ENCODE data around the gene IFT52.

DNA sequence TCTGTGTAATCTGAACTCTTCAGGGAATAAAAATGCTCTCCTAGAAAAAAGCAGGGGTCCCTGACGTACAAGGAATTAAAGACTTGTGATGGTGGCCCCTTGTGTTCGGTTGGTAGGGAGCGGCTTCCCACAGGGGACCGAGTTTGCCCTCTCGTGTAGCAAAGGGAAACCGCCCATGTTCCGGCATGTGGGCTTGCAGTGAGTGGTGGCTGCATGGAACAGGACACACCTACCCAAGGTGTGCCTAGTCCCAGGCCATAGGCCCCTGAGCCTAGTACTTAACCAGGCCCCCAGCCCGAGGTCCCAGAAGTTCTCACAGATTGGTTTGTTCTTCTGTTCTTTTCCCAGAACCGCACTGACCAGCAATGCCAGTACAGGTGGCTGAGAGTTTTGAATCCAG lies 91.7 kb downstream of the IFT52 start:
- TF ChIP-seq RXRA (IDR thresholded peaks at IDR 0.05; ENCODE audit: insufficient read depth, low read depth, low read length): no peak
- TF ChIP-seq, protein P1, sequence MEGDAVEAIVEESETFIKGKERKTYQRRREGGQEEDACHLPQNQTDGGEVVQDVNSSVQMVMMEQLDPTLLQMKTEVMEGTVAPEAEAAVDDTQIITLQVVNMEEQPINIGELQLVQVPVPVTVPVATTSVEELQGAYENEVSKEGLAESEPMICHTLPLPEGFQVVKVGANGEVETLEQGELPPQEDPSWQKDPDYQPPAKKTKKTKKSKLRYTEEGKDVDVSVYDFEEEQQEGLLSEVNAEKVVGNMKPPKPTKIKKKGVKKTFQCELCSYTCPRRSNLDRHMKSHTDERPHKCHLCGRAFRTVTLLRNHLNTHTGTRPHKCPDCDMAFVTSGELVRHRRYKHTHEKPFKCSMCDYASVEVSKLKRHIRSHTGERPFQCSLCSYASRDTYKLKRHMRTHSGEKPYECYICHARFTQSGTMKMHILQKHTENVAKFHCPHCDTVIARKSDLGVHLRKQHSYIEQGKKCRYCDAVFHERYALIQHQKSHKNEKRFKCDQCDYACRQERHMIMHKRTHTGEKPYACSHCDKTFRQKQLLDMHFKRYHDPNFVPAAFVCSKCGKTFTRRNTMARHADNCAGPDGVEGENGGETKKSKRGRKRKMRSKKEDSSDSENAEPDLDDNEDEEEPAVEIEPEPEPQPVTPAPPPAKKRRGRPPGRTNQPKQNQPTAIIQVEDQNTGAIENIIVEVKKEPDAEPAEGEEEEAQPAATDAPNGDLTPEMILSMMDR (IDR thresholded peaks at IDR 0.05; ENCODE audit: control extremely low read depth in 1 of 3, insufficient read depth in 1 of 3, low read depth in 1 of 3, low read length in 3 of 3): no peak

Measured in H1 (cell line).